ENCODE data around the gene OTOS. TPM values are rescaled to one million over a fixed set of nuclear protein-coding genes. Genes with fewer than 3 reads are reported as not detected.

Gene OTOS
- total and polyA plus RNA-seq, 5 donors: not detected

DNA sequence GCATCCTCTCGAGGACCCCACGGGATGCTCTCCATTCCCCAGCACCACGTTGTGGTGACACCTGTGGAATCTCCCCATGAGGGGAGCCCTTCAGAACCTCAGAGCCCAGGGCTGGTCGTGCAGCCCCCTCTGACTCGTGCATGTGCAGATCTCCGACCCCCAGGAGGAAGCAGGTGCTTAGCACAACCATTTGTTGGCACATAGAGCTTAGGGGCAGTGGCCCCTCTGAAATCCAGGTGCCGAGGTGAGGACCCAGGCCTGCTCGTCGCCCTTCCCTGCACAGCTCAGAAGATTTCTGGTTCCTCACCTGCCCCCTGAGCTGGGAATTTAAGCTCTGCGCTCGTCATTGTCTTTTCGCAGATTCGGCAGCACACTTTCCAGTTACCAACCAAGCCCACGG, 1.3 kb upstream of the OTOS start:
- intact Hi-C loops (cut with DNase I): loop anchor here (2.0 to 10.0 kb wide), 4 partner anchors 79 to 1107 kb away; no protein-coding TSS in a partner anchor
- DNase-seq: no peak
- WGBS: 83% methylated on average over 14 of the region's 14 CpGs

DNA sequence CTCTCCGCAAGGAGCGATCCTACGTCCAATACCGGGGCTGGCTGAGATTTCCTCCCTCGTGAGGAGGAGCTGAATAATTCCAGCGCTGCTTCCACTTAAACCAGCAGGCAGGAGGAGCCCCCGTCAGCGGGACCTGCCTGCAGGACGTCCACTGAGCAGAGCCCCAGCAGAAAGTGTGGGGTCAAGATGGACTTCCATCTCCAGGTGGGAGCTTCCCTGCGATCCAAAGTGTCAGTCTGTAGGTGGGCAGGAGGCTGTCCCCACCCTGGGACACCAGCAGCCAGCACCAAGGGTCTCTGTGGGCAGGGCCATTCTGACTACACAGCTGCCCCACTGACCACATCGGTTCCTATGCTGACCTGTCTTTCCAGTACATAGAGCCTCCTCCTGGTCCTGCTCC, 462 bp upstream of the OTOS start:
- H3K27me3 ChIP-seq (ENCODE audit: control insufficient read depth, insufficient read depth): no peaks in the 10 kb centered on the region
- no peak overlapping the region for H3K4me3 ChIP-seq (ENCODE audit: low read length)
- intact Hi-C loops (cut with DNase I): loop anchor here (5.0 to 10.0 kb wide), 3 partner anchors 79 to 1106 kb away; no protein-coding TSS in a partner anchor
- no peaks in the 10 kb centered on the region for H3K9me3 ChIP-seq (ENCODE audit: control insufficient read depth, low read length)
- peak in 1 of 3 donors; percentile 17 for DNase-seq
- no peak overlapping the region for H3K27ac ChIP-seq (ENCODE audit: low read length)
- ATAC-seq: no peak
- 69% methylated on average over 11 of the region's 11 CpGs for WGBS
- H3K4me1 ChIP-seq (ENCODE audit: control insufficient read depth, insufficient read depth, low read length): no peaks in the 10 kb centered on the region

More for the DNA sequence above, 1.3 kb upstream of the OTOS start:
- Histone ChIP-seq H3K27me3 (ENCODE audit: control insufficient read depth, insufficient read depth) (no peaks in the 10 kb centered on the region), H3K27ac (ENCODE audit: low read length) (no peak overlapping the region), H3K4me1 (ENCODE audit: control insufficient read depth, insufficient read depth, low read length) (no peaks in the 10 kb centered on the region), H3K4me3 (ENCODE audit: low read length) (no peak overlapping the region), H3K9me3 (ENCODE audit: control insufficient read depth, low read length) (no peaks in the 10 kb centered on the region)
- no peak for ATAC-seq

DNA sequence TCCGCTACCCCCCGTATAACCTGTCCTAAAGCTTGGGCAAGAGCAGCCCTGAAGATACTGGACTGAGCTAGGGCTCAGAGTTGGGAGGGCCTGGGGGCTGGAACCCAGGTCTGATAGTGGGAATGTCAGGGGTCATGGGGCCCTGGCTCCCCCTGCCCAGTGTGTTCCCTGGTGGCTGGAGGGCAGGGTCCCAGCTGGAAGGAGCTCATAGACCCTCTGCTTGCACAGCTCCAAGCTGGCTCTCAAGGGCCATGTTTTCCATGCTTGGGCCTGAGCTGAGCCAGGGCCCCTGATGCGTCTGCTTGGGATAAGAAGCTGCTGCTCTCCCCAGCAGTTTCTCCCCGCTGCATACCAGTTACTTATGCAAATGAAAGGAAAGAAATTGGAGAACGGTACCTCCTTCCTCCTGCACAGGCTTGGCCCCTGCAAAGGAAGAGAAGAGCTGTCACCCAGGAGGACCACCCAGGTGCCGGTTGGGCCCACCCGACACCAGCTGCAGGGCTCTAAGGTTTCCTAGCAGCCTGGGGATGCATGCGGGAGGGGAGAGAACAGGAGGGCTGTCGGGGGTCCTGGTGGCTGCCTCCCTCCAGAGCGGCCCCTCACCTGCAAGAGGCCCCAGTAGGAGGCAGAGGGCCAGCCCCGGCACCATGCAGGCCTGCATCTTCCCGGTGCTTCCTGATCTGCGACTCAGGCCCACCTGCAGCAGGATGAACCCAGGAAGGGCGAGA, 628 bp downstream of the OTOS start:
- no peaks in the 10 kb centered on the region for H3K27me3 ChIP-seq (ENCODE audit: control insufficient read depth, insufficient read depth)
- H3K9me3 ChIP-seq (ENCODE audit: control insufficient read depth, low read length): no peaks in the 10 kb centered on the region
- ATAC-seq (no peak), DNase-seq (no peak)
- intact Hi-C loops (cut with DNase I): loop anchor here (5.0 to 10.0 kb wide), 3 partner anchors 78 to 1105 kb away; no protein-coding TSS in a partner anchor
- WGBS: 52% methylated on average over 14 of the region's 14 CpGs
- no peak overlapping the region for H3K4me3 ChIP-seq (ENCODE audit: low read length)
- no peak overlapping the region for H3K27ac ChIP-seq (ENCODE audit: low read length)
- H3K4me1 ChIP-seq (ENCODE audit: control insufficient read depth, insufficient read depth, low read length): peaks cover 5% of the 10 kb centered on the region

DNA sequence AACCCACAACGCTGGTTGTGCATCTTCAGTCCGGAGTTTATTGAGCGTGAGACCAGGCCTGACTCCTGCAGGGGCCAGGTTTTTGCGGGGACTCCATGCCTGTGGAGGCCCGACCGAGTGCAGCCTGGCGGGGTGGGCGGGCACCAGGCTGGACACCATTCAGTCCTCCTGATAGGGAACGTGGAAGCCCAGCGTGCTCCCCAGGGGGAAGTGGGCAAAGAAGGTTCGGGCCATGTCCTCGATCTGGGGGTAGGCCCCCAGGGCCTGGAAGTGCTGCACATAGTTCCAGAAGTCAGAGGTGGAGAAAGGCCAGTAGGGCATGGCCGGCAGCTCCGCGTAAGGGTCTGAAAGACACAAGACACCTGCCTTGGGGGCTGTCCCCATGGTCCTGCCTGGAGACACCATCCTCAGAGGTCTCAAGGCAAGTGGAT, 1.4 kb downstream of the OTOS start:
- Histone ChIP-seq H3K27me3 (ENCODE audit: control insufficient read depth, insufficient read depth) (no peaks in the 10 kb centered on the region), H3K4me3 (ENCODE audit: low read length) (no peak overlapping the region), H3K4me1 (ENCODE audit: control insufficient read depth, insufficient read depth, low read length) (peaks cover 8% of the 10 kb centered on the region), H3K27ac (ENCODE audit: low read length) (no peak overlapping the region), H3K9me3 (ENCODE audit: control insufficient read depth, low read length) (no peaks in the 10 kb centered on the region)
- ATAC-seq (no peak), DNase-seq (no peak)
- 88% methylated on average over 15 of the region's 15 CpGs for WGBS
- intact Hi-C loops (cut with DNase I): no loop called here

DNA sequence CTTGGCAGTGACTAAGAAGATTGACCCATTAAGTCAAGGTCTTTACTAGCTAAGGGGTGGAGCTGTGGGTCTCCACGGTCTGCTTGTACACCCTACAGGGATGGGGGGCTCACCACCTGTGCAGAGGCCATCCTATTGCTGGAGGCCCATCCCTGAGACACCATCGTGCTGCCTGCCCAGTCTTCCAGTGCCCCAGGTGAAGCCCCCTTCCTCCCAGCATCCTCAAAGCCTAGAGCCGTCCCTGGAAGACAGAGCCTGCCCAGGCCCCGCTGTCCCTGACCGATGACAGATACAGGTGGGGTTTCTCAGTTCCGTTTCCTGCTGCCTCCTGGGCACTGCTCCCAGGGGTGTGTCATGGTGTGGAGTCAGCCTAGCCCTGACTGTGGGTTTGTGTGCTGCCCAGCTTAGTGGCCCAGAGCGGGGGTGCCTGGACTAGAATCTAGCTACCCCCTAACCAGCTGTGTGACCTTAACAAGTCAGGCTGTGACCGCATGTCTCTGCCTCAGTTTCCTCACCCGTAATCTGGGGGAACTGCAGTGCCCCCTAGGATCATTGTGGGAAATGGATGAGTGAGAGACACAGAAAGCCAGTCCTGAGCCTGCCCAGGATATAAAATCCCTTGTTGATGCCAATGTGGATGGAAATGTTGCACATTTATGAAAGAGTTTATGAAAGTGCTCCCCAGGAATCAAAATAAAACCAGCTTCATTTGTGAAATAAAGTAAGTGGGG, 2.0 kb downstream of the OTOS start:
- Histone ChIP-seq H3K4me1 (ENCODE audit: control insufficient read depth, insufficient read depth, low read length) (peaks cover 8% of the 10 kb centered on the region), H3K27ac (ENCODE audit: low read length) (no peak overlapping the region), H3K4me3 (ENCODE audit: low read length) (no peak overlapping the region), H3K27me3 (ENCODE audit: control insufficient read depth, insufficient read depth) (no peaks in the 10 kb centered on the region), H3K9me3 (ENCODE audit: control insufficient read depth, low read length) (no peaks in the 10 kb centered on the region)
- DNase-seq: no peak
- intact Hi-C loops (cut with DNase I): no loop called here
- no peak for ATAC-seq
- WGBS: 70% methylated on average over 9 of the region's 9 CpGs

DNA sequence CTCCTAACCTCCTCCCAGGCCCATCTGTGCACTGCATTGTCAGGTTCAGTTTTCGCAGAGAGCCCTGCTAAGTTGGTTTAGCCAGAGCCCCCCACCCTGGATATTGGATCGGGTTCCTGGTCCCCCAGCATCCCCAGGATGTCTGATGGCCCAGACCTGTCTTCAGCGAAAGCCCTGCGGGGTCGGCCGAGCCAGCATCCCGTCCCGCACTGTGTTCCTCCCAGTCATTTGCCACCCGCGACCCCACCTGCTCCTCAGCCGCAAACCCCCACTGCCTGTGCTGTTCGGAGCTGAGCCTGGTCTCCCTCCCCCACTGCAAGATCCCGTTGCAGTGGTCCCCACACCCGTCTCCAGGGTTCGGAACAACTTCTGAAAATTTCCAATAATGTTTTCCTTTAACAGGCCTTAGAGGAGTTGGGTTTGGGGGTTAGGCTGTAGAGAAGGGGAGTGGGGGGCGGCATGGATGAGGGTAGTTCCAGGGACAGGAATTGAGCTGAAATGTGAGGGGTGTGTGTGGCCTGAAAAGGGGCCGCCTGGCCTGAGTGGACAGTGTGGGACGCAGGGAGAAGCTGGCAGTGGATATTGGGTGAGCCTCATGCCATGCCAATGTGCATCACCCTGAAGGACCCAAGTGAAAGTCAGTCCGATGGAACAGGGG, 2.7 kb downstream of the OTOS start:
- H3K27me3 ChIP-seq (ENCODE audit: control insufficient read depth, insufficient read depth): no peaks in the 10 kb centered on the region
- peaks cover 8% of the 10 kb centered on the region for H3K4me1 ChIP-seq (ENCODE audit: control insufficient read depth, insufficient read depth, low read length)
- no peak overlapping the region for H3K4me3 ChIP-seq (ENCODE audit: low read length)
- intact Hi-C loops (cut with DNase I): no loop called here
- DNase-seq (no peak), ATAC-seq (no peak)
- H3K27ac ChIP-seq (ENCODE audit: low read length): no peak overlapping the region
- WGBS: 90% methylated on average over 19 of the region's 19 CpGs
- no peaks in the 10 kb centered on the region for H3K9me3 ChIP-seq (ENCODE audit: control insufficient read depth, low read length)

DNA sequence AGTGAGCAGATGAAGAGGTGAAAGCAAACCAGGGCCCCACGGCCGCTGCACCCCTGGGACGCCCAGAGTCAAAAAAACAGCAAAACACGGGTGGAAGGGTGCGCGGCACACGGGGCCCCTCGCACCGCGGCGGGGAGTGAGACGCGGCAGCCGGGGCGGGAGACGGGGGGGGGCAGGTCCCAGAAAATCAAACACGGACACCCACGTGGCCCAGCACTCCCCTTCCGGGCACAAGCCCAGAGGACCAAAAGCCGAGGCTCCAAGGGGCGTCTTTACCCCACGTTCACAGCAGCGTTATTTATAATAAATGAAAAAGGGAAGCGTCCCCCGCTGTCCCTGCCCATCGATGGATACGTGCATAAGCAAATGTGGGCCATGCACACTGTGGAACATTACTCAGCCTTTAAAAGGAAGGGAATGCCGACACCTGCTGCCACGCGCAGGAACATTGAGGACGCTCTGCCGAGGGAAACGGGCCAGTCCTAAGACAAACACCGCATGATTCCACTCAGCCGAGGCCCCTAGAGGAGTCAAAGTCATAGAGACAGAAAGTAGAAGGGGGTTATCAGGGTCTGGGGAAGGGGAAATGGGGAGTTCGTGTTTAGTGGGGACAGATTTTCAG, 3.7 kb downstream of the OTOS start:
- Histone ChIP-seq H3K9me3 (ENCODE audit: control insufficient read depth, low read length) (no peaks in the 10 kb centered on the region), H3K4me1 (ENCODE audit: control insufficient read depth, insufficient read depth, low read length) (peaks cover 8% of the 10 kb centered on the region), H3K27ac (ENCODE audit: low read length) (peak overlapping the region; percentile 63), H3K4me3 (ENCODE audit: low read length) (peak overlapping the region; percentile 93), H3K27me3 (ENCODE audit: control insufficient read depth, insufficient read depth) (no peaks in the 10 kb centered on the region)
- DNase-seq (no peak), ATAC-seq (peak; percentile 10 to 17)
- intact Hi-C loops (cut with DNase I): no loop called here
- WGBS: 42% methylated on average over 36 of the region's 36 CpGs

DNA sequence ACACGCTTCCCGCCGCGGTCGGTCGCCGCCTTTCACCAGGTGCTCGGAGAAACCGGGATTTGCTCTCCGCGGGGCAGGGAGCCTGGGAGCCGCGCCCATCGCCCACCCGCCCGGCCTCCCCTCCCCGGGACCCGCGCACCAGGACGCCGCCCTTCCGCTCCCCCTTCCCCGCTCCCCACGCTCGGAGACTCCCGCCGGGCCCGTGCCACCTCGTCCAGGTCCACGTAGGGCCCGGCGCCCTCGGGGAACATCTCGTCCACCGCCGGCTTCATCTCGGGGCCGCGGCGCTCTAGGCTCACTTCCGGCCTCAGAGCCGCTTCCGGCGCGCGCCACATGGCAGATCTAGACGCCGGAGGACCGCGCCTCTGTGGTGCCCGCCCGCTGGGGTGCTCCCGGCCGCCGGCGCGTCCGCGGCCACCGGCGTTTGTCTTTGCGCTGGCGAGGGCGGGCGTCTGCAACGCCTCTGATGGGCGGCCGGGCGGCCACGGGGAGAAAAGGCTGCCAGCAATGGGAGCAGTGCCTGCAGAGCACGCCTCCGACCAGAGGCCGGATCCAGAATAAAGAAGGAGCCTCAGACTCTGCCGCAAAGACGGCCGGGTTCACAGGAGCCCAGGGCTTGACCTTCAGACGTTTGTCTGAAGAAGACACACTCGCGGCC, 4.3 kb downstream of the OTOS start, which contains the start of gene COPS9:
TSS of gene COPS9 (minus strand) at position 293 of the 658 bp plus-strand sequence. CDS start at position 272, 21 bp downstream.
- Histone ChIP-seq H3K4me3 (ENCODE audit: low read length) (peak within 1 kb of the TSS; percentile 93), H3K27me3 (ENCODE audit: control insufficient read depth, insufficient read depth) (no peaks in the 10 kb centered on the region), H3K4me1 (ENCODE audit: control insufficient read depth, insufficient read depth, low read length) (peaks cover 8% of the 10 kb centered on the region), H3K27ac (ENCODE audit: low read length) (peak within 1 kb of the TSS; percentile 63), H3K9me3 (ENCODE audit: control insufficient read depth, low read length) (no peaks in the 10 kb centered on the region)
- WGBS: under 1% methylated on average over 79 of the region's 79 CpGs
- intact Hi-C loops (cut with DNase I): no loop called here
- DNase-seq (peak; percentile 88 to 96 (median 95)), ATAC-seq (peak; percentile 96 to 98)

DNA sequence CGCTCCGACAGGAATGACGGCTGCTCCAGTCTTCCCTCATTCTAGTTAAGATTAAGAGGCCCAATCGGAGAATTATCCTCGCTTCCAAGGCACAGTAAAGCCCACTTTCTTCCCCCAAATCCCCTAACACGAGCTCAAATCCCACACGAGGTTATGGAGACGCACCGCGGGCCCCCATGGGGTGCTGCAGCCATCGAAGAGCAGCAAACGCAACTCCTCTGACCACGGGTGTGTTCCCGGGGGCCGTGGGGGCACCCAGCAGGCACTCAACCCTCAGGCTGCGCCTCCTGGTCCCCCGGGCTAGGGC, 4.8 kb downstream of the OTOS start:
- Histone ChIP-seq H3K27me3 (ENCODE audit: control insufficient read depth, insufficient read depth) (no peaks in the 10 kb centered on the region), H3K9me3 (ENCODE audit: control insufficient read depth, low read length) (no peaks in the 10 kb centered on the region), H3K4me3 (ENCODE audit: low read length) (peak overlapping the region; percentile 93), H3K4me1 (ENCODE audit: control insufficient read depth, insufficient read depth, low read length) (peaks cover 8% of the 10 kb centered on the region), H3K27ac (ENCODE audit: low read length) (peak overlapping the region; percentile 5)
- DNase-seq (no peak), ATAC-seq (peak; percentile 2 to 30)
- intact Hi-C loops (cut with DNase I): no loop called here
- WGBS: under 1% methylated on average over 17 of the region's 17 CpGs

DNA sequence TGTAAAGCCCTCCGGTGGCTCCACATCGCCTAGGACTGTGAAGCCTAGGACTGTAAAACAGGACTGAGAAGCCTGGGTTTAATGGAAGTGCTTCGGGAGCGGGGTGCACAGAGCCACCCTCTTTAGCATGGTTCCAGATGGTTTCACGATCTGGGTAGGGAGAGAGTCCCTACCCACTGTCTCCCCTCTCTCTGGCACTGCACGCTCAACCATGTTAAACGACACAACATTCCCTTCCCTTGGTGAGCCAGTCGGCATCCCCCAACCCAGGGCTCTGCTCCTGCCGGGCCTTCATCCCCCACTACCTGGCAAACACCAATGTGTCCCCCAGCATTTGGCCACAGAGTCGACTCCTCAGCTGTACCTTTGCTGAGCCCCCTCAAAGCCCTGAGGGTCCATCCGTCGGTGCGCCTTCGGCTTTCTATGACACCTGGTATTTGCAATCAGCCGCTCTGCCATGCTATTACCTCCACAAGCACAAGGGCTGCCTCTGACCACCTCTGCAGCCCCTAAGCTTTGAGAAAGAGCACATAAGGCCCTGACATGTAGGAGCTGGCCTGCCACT, 5.4 kb downstream of the OTOS start:
- Histone ChIP-seq H3K4me1 (ENCODE audit: control insufficient read depth, insufficient read depth, low read length) (peaks cover 8% of the 10 kb centered on the region), H3K9me3 (ENCODE audit: control insufficient read depth, low read length) (no peaks in the 10 kb centered on the region), H3K27me3 (ENCODE audit: control insufficient read depth, insufficient read depth) (no peaks in the 10 kb centered on the region), H3K4me3 (ENCODE audit: low read length) (peak overlapping the region; percentile 93), H3K27ac (ENCODE audit: low read length) (no peak overlapping the region)
- DNase-seq (no peak), ATAC-seq (no peak)
- WGBS: 83% methylated on average over 15 of the region's 15 CpGs
- intact Hi-C loops (cut with DNase I): no loop called here

All from right cardiac atrium (tissue), 5 donors.